GM18526 (cell line): ENCODE results near the gene KRT28.

Source experiments
- POLR2A ChIP-seq: IDR thresholded peaks from 3 replicates; pipeline ENCODE4 v1.6.1; 2011; ENCODE audit not compliant: insufficient read length; ENCODE audit errors: extremely low read depth

KRT28 gene, protein sequence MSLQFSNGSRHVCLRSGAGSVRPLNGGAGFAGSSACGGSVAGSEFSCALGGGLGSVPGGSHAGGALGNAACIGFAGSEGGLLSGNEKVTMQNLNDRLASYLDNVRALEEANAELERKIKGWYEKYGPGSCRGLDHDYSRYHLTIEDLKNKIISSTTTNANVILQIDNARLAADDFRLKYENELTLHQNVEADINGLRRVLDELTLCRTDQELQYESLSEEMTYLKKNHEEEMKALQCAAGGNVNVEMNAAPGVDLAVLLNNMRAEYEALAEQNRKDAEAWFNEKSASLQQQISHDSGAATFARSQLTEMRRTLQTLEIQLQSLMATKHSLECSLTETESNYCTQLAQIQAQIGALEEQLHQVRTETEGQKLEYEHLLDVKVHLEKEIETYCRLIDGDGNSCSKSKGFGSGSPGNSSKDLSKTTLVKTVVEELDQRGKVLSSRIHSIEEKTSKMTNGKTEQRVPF

DNA sequence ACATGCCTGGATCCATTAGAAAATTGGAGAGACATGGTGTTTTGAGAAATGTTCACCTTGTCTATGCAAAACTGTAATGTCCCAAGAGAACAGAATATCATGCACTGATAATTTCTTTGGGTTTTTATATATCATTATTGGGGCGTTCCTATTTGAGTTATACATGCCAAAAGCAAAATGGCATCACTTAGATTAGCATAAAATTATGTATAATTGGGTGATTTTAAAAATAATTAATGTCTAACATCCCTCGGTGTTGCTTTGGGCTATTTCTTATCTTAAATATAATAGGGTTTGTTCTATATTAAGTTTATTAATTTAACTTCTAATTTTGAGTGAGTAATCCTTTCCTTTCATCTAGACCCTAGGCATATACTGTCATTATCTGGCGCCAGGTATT, at the start of gene KRT28:
Gene KRT28, minus strand, starts transcription at position 101 of the 400 bp plus-strand sequence. Its CDS starts 66 bp downstream, at position 35.
- no peak for TF ChIP-seq POLR2A

DNA sequence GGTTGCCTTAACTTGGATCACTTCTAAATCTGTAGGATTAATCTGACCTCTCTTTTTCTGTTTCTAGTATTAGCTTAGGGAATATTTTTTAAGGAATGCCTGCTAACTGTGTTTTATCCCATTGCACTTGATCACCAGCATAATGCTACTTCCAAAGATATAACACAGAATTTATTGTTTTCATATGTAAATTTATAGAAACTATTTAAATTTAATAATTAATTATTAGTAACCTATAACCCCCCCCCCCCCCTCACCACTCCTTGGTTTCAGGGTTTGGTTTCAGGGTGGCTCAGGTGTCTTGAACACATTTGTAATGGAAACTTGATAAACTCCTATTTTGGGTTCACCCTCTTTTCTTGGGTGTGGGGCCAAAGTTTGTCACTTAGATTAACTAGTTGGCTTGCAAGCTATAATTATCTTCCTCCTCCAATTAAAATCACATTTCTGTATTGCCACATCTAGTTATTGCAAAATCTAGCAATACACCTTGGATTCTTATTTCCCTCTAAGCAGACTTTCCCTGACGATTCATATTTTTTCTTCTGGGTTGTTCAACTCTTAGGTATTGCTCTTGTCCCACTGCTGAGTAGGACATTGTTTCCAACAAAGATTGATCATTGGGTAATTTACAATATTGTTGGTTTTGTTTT, 49.0 kb upstream of the KRT28 start:
- no peak for TF ChIP-seq POLR2A

DNA sequence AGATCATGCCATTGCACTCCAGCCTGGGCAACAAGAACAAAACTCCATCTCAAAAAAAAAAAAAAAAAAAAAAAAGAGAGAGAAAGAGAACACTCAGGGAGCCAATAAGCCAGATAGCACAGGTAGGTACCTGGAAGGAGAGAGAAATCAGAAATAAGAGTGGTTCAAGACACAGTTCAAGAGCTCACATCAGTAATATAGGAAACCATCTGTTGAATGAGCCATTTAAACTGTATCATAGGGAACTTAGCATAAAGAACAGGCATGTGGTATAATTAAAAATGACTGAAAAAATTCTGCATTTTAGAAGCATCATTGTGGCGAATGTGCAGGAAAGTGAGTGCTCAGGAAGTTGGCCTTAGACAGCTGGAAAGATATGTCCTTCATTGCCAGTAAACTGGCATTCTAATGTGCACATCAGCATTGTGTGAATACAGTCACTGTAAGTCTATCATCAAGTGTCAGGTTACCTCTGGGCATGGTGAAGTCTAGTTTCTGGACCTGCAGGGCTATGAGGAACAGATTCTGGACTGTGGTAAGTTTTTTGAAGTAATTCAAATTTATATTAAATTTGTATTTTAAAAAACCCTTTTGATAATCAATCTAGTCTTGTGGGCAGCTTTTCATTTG, 46.9 kb upstream of the KRT28 start:
- TF ChIP-seq POLR2A = no peak

DNA sequence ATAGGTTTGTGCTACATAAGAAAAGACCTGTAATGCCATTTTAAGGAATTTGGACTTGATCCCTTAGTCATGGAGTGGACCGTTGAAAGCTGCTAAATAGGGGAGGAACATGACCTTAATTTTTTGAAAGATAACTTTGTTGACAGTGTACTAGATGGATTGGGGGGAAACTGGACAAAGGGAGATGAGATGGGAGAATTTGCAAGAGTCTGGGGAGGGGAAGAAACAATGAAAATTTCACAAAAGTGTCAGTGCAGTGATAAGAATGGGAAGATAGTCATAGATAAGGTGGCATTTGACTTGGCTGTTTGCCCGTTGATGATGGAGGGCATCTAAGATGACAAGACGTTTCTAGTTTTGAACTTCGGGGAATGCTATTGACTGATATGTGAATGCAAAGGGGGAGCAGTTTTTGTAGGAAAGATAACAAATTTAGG, 44.9 kb upstream of the KRT28 start:
- TF ChIP-seq POLR2A = no peak

DNA sequence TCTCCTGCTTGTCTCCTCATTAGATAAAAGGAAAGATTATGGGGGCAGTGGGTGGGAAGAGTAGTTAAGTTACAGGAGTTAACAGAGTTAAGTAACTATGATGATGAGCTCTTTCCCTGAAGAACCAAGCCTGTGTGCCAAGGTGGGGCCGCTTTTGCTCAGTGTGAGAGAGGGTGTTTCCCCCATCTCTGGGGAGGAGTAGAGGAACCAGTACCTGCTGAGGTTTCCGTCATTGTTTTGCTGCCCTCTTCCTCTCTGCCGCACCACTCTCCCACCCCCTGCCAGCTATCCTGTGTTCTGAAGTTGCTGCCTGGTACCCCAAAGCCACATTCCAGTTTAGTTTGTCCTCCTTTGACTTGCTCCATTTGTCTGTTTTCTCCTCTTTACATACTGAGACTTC, 43.5 kb upstream of the KRT28 start:
- TF ChIP-seq POLR2A = no peak

DNA sequence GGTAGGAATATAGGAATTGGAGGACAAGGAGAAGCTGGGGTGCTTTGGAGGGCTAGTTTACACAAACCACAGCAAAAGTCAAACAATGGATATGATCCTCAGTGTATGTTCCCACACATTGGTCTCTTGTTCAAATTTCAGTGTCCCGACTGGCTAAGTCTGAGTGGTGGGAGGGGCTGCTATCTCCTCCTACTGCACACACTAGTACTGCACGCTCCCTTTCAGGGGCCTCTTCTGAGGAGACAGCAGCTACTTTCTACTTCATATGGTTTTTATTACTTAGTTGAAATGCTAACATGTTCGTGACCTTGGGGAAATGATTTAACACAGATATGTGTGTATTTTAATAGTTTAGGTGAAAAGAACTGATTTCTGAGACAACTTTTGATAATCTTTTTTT, 41.5 kb upstream of the KRT28 start:
- TF ChIP-seq POLR2A = no peak

DNA sequence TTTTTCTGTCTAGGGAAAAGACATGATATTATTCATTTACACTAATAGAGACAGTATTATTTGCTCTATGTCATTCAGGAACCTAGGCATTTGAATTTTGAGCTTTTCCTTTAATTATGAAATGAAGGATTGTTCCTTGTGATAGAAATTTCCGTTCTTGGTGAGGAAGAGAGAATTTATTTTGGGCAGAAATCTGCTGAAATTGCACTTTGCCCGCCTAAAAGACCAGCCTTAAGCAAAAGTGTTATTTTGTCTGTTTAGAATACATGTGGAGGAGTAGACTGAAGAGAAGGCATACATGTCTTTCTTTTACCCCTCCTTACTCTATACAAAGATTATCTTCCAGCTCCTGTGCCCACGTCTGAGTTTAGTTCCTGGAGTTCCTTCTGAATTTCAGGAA, 39.4 kb upstream of the KRT28 start:
- no peak for TF ChIP-seq POLR2A

DNA sequence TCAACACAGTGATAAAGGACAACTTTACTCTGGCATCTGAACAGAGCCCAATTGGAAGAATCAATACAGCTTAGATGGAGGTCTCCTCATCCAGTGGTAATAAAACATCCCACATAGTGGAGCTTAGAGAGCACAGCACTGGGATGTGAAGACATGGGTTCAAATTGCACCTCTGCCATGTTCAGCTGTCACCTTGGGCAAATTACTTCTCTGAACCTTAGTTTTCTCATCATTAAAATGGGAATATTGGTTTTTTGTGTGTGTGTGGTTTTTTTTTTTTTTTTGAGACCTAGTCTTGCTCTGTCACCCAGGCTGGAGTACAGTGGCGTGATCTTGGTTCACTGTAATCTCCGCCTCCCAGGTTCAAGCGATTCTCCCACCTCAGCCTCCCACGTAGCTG, 36.3 kb upstream of the KRT28 start:
- TF ChIP-seq POLR2A = no peak

DNA sequence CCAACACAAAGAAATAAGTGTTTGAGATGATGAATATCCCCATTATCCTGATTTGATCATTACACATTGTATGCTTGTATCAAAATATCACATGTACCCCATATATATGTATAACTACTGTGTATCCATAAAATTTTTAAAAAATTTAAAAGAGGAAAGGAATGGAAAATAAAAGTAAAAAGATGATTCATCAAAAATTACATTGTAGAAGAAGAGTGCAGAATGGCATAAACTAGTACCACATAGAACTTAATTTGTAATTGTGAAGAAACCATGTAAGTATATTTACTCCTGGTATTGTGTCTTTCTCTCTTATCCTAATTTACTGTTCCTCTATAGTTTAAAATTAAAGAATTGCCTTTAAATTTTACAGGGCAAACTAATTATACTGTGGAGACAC, 34.1 kb upstream of the KRT28 start:
- TF ChIP-seq POLR2A = no peak

DNA sequence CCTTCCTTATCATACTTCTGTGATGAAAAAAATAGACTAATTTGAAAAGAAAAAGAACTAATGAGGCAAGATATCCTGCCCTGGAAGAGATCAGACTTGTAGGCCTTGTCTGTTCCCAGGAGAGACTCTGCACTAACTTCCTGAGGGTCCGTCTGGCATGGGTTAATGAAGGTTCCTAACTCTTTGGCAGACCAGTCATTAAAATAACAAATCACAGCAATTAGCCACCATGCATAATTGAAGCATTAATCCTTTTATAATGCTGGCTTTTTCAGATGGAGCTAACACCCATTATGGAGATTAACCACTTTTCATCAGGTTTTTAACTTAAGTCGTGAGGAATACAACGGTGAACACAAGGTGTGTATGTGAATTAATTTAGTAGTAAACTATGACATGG, 33.1 kb upstream of the KRT28 start:
- no peak for TF ChIP-seq POLR2A

DNA sequence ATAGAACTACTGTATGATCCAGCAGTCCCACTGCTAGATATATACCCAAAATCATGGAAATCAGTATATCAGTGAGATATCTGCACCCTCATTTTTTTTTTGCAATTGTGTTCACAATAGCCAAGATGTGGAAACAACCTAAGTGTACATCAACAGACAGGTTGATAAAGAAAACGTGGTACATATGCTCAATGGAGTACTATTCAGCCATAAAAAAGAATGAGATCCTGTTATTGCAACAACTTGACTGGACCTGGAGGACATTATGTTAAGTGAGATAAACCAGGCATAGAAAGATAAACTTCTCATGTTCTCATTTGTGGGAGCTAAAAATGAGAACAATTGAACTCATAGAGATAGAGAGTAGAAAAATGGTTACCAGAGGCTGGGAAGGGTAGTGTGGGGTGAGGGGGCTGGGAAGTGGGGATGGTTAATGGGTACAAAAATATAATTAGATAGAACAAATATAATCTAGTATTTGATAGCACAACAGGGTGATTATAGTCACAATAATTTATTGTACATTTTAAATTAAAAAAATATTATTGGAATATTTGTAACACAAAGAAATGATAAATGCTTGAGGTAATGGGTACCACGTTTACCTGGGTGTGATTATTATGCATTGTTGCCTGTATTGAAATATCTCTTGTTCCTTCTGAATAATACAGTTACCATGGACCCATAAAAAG, 30.5 kb upstream of the KRT28 start:
- TF ChIP-seq POLR2A = no peak

DNA sequence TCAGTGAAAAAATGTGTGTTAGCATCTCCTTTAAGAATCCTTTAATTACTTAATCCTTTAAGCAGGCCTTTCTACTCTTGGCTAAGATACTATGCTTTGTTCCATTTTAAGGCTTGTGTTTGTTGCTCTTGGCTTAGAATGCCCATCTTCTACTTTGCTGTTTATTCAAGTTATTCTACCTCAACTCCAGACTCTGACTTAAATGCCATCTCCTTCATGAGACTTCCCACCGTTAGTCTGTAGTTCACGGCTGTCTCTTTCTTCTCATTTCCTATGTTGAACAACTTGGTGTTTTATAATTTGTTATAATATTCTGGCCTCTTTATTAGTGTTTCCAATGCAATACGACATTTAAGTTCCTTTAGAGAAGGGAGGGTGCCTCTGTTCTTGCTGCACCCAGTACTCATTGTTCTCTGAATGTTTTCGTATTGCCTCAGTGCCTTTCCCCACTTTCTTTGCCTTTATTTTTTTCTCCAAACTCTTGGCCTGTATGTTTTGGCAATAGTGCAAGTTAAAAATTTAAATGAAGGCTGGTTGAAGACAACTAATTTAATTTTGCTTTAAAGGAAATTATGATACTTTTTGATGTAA, 28.8 kb upstream of the KRT28 start:
- TF ChIP-seq POLR2A = no peak

DNA sequence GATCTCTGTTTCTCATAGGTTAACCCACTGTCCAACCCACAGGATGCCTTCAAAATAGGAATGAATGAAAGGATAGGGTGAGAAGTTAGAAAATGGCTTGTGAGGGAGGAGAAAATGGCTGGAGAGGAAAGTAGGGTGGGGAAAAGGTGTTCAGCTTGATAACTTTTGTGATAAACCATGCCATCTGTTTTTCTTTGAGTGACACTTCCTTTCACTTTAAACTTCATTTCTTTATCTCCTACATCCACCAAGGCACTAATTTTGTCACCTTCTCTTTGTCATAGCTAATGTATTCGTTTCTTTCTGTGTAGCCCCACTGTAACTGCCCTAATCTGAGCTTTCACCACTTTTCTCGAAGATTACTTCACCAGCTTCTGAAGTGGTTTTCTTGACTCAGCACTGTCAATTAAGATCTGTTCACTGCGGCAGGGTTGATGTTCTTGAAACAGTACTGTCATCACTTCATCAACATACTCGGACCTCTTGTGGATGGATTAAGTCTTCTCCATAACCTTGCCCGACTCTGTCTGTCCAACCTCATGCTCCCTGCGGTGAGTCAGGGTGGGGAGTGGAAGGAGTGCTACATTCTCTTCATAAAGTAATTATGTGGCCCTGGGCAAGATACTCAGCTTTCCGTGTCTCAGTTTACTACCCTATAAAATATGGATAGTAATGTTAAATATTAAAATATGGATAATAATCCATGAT, 28.1 kb upstream of the KRT28 start:
- no peak for TF ChIP-seq POLR2A

DNA sequence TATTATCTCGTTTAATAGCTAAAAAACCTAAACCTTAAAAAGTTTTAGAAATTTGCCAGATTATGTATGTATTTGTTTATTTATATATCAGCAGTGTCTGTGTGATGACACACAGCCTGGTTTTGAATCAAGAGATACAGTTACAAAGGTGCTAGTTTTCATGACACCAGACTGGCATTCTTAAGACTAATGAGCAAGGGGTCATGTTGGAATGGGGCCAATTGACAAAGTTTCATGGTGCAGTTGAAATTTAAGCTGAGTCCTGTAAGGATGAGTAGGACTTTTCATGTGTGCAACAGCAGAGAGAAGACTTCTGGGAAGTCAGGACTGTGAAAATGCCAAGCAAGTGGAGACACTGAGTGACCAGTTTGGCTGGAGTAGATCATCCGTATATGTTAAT, 25.8 kb upstream of the KRT28 start:
- TF ChIP-seq POLR2A = no peak
